ENCODE data around the gene WNK1. TPM values are rescaled to one million over a fixed set of nuclear protein-coding genes. Genes with fewer than 3 reads are reported as not detected.
A peak's percentile ranks its signal among the peaks of the same experiment; 100 is the strongest.
"Not testable (repeated sequence)": the region's sequence is repeated elsewhere in the genome, so short reads cannot be mapped to it uniquely, and the experiment has no call there.

Gene WNK1
- total RNA-seq, 1 donor from 2014 or later: 284 TPM

DNA sequence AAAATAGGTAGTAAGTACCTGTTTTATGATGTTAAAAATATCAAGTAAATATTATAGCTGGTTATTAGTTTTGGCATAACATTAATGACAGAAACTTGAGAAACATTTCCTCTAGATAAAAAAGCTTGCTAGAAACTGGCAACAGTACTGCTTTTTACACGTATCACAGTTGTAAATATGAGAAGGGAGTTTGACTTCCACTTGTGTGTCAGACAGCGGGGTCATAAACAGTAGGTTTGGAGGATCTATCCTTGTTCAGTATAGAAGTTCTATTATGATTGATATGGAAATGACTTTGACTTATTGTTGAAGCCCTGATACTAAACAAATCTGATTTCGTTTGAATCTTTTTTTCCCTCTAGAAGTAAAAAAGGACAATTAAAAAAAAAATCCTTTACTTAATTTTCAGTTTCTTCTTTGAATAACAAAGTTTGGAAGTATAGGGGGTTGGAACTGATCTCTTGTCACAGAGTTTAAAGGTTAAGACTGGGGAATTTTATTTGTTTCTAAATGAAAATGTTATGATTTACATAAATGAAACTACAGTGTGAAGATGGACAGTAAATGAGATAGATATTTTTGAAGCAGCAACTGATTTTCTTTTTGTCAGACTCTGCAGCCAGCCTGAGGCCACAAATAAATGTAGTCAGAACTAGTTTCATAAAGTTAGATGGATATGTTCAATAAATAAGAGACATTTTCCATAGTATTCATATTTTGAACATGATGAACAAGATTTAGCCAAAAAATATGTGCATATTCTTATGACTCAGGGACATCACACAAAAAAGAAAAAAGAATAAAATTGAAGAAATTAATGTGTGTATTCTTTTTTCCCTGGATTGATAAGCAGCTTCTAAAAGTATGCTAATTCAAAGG, 50.1 kb downstream of the WNK1 start:
- ATAC-seq (no peak), DNase-seq (ENCODE audit: missing footprints) (no peak)
- intact Hi-C loops (cut with DNase I): no loop called here

GRCh38 chr12:805022-805632, 52.7 kb downstream of the WNK1 start:
- intact Hi-C loops (cut with DNase I): no loop called here
- ATAC-seq (no peak), DNase-seq (ENCODE audit: missing footprints) (no peak)

- DNase-seq (ENCODE audit: missing footprints): no peak
- intact Hi-C loops (cut with DNase I): no loop called here
- ATAC-seq: peak; percentile 63
These were observed 53.9 kb downstream of the WNK1 start for GRCh38 chr12:806200-806791.

- intact Hi-C loops (cut with DNase I): no loop called here
- DNase-seq (ENCODE audit: missing footprints) (no peak), ATAC-seq (no peak)
These were observed 54.8 kb downstream of the WNK1 start for GRCh38 chr12:807041-807735.

DNA sequence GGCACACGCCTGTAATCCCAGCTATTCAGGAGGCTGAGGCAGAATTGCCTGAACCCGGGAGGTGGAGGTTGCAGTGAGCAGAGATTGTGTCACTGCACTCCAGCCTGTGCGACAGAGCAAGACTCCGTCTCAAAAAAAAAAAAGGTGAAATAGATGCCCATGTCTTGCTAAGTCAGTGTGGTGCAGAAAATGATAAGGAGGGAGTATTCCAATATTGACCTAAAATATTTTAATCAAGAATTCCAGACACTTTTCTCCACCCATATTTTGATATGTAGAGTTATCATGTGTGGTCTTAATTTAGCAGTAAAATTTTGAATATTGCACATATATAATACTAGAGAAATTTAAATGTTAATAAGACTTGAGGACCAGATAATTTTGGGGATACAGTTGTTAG, 57.7 kb downstream of the WNK1 start:
- intact Hi-C loops (cut with DNase I): loop anchor here (5.0 to 10.0 kb wide), 2 partner anchors 58 to 165 kb away; partner anchors contain the start of gene WNK1
- DNase-seq (ENCODE audit: missing footprints) (no peak), ATAC-seq (no peak)

GRCh38 chr12:810671-811415, 58.5 kb downstream of the WNK1 start:
- ATAC-seq (no peak), DNase-seq (ENCODE audit: missing footprints) (no peak)
- intact Hi-C loops (cut with DNase I): loop anchor here (5.0 to 10.0 kb wide), 2 partner anchors 59 to 166 kb away; partner anchors contain the start of gene WNK1

DNA sequence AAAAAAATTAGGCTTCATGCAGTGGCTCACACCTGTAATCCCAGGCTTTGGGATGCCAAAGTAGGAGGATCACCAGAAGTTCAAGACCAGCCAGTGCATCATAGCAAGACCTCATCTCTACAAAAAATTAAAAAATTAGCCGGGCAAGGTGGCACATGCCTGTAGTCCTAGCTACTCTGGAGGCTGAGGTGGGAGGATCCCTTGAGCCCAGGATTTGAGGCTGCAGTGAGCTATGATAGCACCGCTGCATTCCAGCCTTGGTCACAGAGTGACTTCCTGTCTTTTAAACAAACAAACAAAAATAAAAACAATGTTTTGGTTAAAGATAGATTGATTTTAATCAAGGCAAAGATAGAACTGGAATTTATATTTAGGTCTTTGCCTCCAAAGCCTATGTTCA, 60.6 kb downstream of the WNK1 start:
- ATAC-seq: no peak

DNA sequence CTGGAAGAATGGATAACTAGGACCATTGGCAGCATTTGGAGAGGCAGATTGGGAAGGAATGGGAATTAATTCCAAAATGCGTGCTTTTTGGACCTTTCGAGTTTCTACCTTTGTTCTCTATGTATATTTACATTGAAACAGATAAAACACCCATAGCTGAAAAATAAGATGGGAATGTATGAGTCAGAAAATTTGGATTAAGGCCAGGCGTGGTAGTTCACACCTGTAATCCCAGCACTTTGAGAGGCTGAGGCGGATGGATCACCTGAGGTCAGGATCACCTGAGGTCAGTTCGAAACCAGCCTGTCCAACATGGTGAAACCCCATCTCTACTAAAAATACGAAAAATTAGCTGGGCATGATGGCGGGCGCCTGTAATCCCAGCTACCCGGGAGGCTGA, 65.1 kb downstream of the WNK1 start:
- intact Hi-C loops (cut with DNase I): loop anchor here (5.0 to 10.0 kb wide), 2 partner anchors 130 to 173 kb away; partner anchors contain the start of gene RAD52
- not testable (repeated sequence) for DNase-seq (ENCODE audit: missing footprints); ATAC-seq

More for the DNA sequence above, 60.6 kb downstream of the WNK1 start:
- no peak for DNase-seq (ENCODE audit: missing footprints)
- intact Hi-C loops (cut with DNase I): loop anchor here (2.0 to 10.0 kb wide), 3 partner anchors 61 to 236 kb away; partner anchors contain the start of gene WNK1

DNA sequence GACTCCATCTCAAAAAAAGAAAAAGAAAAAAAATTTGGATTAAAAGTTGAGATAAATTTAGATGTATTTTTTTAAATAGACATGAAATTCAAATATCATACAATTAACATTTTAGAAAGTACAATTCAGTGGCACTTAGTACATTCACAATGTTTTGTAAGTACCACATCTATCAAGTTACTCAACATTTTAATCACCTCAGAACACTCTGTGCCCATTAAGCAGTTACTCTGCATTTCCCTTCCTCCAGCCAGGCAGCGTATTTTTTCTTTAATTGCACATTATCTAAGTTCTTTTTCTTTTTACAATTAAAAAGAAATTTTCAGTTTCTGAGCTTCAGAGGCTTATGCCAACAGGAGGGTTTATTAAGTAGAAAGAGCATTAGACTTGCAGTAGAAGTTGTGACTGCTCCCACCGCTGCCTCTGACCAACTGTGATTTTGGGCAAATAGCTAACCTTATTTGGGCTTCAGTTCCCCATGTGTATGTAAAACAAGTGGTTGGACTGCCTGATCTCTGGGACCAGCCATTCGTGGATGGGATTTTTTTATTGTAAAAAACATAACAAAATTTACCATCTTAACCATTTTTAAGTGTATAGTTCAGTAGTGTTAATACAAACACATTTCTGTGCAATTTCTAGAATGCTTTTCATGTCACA, 65.7 kb downstream of the WNK1 start:
- intact Hi-C loops (cut with DNase I): loop anchor here (5.0 to 10.0 kb wide), 2 partner anchors 129 to 173 kb away; partner anchors contain the start of gene RAD52
- no peak for DNase-seq (ENCODE audit: missing footprints)
- no peak for ATAC-seq

DNA sequence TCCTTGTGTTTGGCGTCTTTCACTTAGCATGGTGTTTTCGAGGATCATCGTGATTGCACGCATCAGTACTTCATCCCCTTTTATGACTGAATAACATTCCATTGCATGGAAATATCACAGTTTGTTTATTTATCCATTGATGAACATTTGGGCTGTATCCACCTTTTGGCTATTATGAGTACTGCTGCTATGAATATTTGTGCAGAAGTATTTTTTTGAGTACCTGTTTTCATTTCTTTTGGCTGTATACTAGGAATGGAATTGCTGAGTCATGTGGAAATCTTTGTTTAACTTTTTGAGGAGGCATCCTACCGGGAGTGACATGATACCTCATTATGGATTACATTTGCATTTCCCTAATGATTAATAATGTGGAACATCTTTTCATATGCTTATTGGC, 66.4 kb downstream of the WNK1 start:
- DNase-seq (ENCODE audit: missing footprints) (no peak), ATAC-seq (no peak)
- intact Hi-C loops (cut with DNase I): loop anchor here (5.0 to 10.0 kb wide), 2 partner anchors 129 to 174 kb away; partner anchors contain the start of gene RAD52

GRCh38 chr12:820336-820735, 68.0 kb downstream of the WNK1 start:
- intact Hi-C loops (cut with DNase I): no loop called here
- ATAC-seq: no peak
- DNase-seq (ENCODE audit: missing footprints): no peak

GRCh38 chr12:823028-823698, 70.8 kb downstream of the WNK1 start:
- DNase-seq (ENCODE audit: missing footprints): no peak
- intact Hi-C loops (cut with DNase I): no loop called here
- no peak for ATAC-seq

- intact Hi-C loops (cut with DNase I): no loop called here
- DNase-seq (ENCODE audit: missing footprints) (no peak), ATAC-seq (no peak)
These were observed 74.0 kb downstream of the WNK1 start for GRCh38 chr12:826331-826730.

- DNase-seq (ENCODE audit: missing footprints): no peak
- no peak for ATAC-seq
- intact Hi-C loops (cut with DNase I): no loop called here
These were observed 76.5 kb downstream of the WNK1 start for GRCh38 chr12:828726-829395.

GRCh38 chr12:830111-830867, 77.9 kb downstream of the WNK1 start:
- intact Hi-C loops (cut with DNase I): no loop called here

More at GRCh38 chr12:830111-830867, 77.9 kb downstream of the WNK1 start:
- DNase-seq (ENCODE audit: missing footprints): no peak
- no peak for ATAC-seq
